Inflammatory macrophage (primary cell): ENCODE results near the gene SSC4D.
A peak's percentile ranks its signal among the peaks of the same experiment; 100 is the strongest.
"Not testable (repeated sequence)": the region's sequence is repeated elsewhere in the genome, so short reads cannot be mapped to it uniquely, and the experiment has no call there.

Experiments
- DNase-seq, 2 donors: peaks; one replicate each; pipeline ENCODE4 v3.0.0-alpha.2; 2020 to 2022
- total RNA-seq, 18 experiments: gene quantifications; one replicate each; lab custom pipeline; 2026; ENCODE audit warnings: mixed read lengths in 6 of 18, inconsistent platforms in 2 of 18; lab: John Stamatoyannopoulos, UW

SSC4D gene
- total RNA-seq: 0.40 to 2.1 (median 1.3) reads per million in 18 experiments

- no peak for DNase-seq
Measured at GRCh38 chr7:76409537-76409936, at the start of gene SSC4D. SSC4D (minus strand) TSS chr7:76409697; CDS start chr7:76404439, 5,258 bp downstream.

GRCh38 chr7:76458504-76458903 is 49.0 kb upstream of the SSC4D start:
- DNase-seq: not testable (repeated sequence)

- DNase-seq: not testable (repeated sequence)
Measured at GRCh38 chr7:76457017-76457416, 47.5 kb upstream of the SSC4D start.

- DNase-seq: peak; percentile 60 to 70
Measured at GRCh38 chr7:76445577-76446008, 36.1 kb upstream of the SSC4D start.

- not testable (repeated sequence) for DNase-seq
Measured at GRCh38 chr7:76443846-76444245, 34.3 kb upstream of the SSC4D start.

GRCh38 chr7:76442664-76443446 is 33.4 kb upstream of the SSC4D start:
- not testable (repeated sequence) for DNase-seq

GRCh38 chr7:76441792-76442191 is 32.3 kb upstream of the SSC4D start:
- DNase-seq: not testable (repeated sequence)

GRCh38 chr7:76440404-76440803 is 30.9 kb upstream of the SSC4D start:
- not testable (repeated sequence) for DNase-seq

- DNase-seq: not testable (repeated sequence)
Measured at GRCh38 chr7:76439120-76439888, 29.8 kb upstream of the SSC4D start.

GRCh38 chr7:76437873-76438272 is 28.4 kb upstream of the SSC4D start:
- DNase-seq: peak; percentile 83 to 89

GRCh38 chr7:76430836-76431235 is 21.3 kb upstream of the SSC4D start:
- no peak for DNase-seq

- no peak for DNase-seq
Measured at GRCh38 chr7:76430211-76430610, 20.7 kb upstream of the SSC4D start.

GRCh38 chr7:76428868-76429805 is 19.6 kb upstream of the SSC4D start:
- DNase-seq: peak; percentile 33 to 52

GRCh38 chr7:76428149-76428823 is 18.8 kb upstream of the SSC4D start:
- DNase-seq: no peak

GRCh38 chr7:76427635-76428034 is 18.1 kb upstream of the SSC4D start:
- DNase-seq: no peak

GRCh38 chr7:76426246-76426645 is 16.7 kb upstream of the SSC4D start:
- DNase-seq: no peak

- DNase-seq: not testable (repeated sequence)
Measured at GRCh38 chr7:76425558-76425957, 16.1 kb upstream of the SSC4D start.

- no peak for DNase-seq
Measured at GRCh38 chr7:76425156-76425555, 15.7 kb upstream of the SSC4D start.

GRCh38 chr7:76424413-76425111 is 15.1 kb upstream of the SSC4D start, which contains the start of gene ZP3:
ZP3 (plus strand) TSS chr7:76424950; CDS start chr7:76424965, 15 bp downstream.
- DNase-seq: no peak

- no peak for DNase-seq
Measured at GRCh38 chr7:76423666-76424412, 14.3 kb upstream of the SSC4D start.
